ENCODE results near the gene CTNNA3.

GRCh38 chr10:66836057-66836456, 859.9 kb downstream of the CTNNA3 start:
- no peak for TF ChIP-seq CTCF (IDR thresholded peaks at IDR 0.05 in 8 of 11, conservative IDR thresholded peaks at IDR 0.05 in 3 of 11)
- no peak for TF ChIP-seq POLR2AphosphoS5 (IDR thresholded peaks at IDR 0.05)

All from spleen (tissue), 7 donors.